HCT116 (cell line): ENCODE data around the gene KPNB1. TPM values are rescaled to one million over a fixed set of nuclear protein-coding genes. Genes with fewer than 3 reads are reported as not detected.

Experiments
- ATAC-seq: fragments of 200-7000 bp; cut with Tn5 transposase; 2 replicates; pipeline ENCODE4 v1.9.1; 2020; ENCODE audit warnings: mild to moderate bottlenecking, moderate library complexity
- BruUV-seq: library from RNA; stranded (reverse); fragments of 400-500 nt; replicated peaks from 2 replicates; lab custom pipeline; 2021; lab: Mats Ljungman, UMichigan
- CTCF ChIA-PET: fragments of 300-600 bp; sonication (Branson Sonifier 250); formaldehyde crosslinking; loops from one replicate; lab custom pipeline; 2021; ENCODE audit warnings: antibody characterized with exemption; lab: Charles Lee
- POLR2A ChIA-PET: fragments of 300-600, 350-600 bp; sonication (Branson Sonifier 250); formaldehyde crosslinking; loops from one replicate; lab custom pipeline; 2021; ENCODE audit warnings: antibody characterized with exemption; lab: Charles Lee
- RAD21 ChIA-PET, 2 experiments: fragments of 300-600 bp; sonication (Branson Sonifier 250); formaldehyde crosslinking; loops; one replicate each; lab custom pipeline; 2023; ENCODE audit warnings: low total read pairs in 2 of 2; ENCODE audit not compliant: uncharacterized antibody in 2 of 2, unreplicated experiment in 2 of 2, low non-redundant PET in 1 of 2; lab: Charles Lee
- DNase-seq: peaks from one replicate; pipeline ENCODE4 v3.0.0-alpha.2; 2010; ENCODE audit warnings: low read depth, low spot score
- H2AFZ ChIP-seq: fragments of 200-600 bp; shearing (Covaris generic), sonication (generic); 2 replicates; pipeline ENCODE4 v1.6.1; 2017; ENCODE audit warnings: low read depth, mixed run types, mixed read lengths, antibody characterized with exemption, low read length; ENCODE audit not compliant: poor library complexity, severe bottlenecking
- H3K27ac ChIP-seq: 2 replicates; pipeline ENCODE4 v1.5.1; 2012; ENCODE audit warnings: low read depth, low read length
- H3K27me3 ChIP-seq: fragments of 200-600 bp; sonication (generic); 2 replicates; pipeline ENCODE4 v1.6.1; 2016; ENCODE audit warnings: mixed run types, low read length, mixed read lengths; ENCODE audit not compliant: insufficient read depth
- H3K36me3 ChIP-seq, 2 experiments: fragments of 200-500 bp in 1 of 2; fragments of 200-600 bp in 1 of 2; sonication (Bioruptor generic) in 1 of 2; sonication (generic) in 1 of 2; 2 replicates each; pipeline versions ENCODE4 v1.5.1 to v1.6.1; 2014 to 2016; ENCODE audit warnings: low read length in 2 of 2, inconsistent platforms in 1 of 2, mixed read lengths in 1 of 2, mixed run types in 1 of 2; ENCODE audit not compliant: insufficient read depth in 2 of 2, control insufficient read depth in 1 of 2
- H3K4me1 ChIP-seq, 2 experiments: fragments of 200-600 bp in 1 of 2; sonication (generic) in 1 of 2; 2 replicates each; pipeline versions ENCODE4 v1.5.1 to v1.6.1; 2012 to 2017; ENCODE audit warnings: low read length in 2 of 2, inconsistent platforms in 1 of 2, mild to moderate bottlenecking in 1 of 2, mixed read lengths in 1 of 2, mixed run types in 1 of 2, moderate library complexity in 1 of 2; ENCODE audit not compliant: insufficient read depth in 2 of 2, control insufficient read depth in 1 of 2
- H3K4me2 ChIP-seq: fragments of 200-600 bp; sonication (generic); 2 replicates; pipeline ENCODE4 v1.6.1; 2017; ENCODE audit warnings: mixed run types, low read length, mixed read lengths
- H3K4me3 ChIP-seq, 2 experiments: fragments of 200-600 bp in 1 of 2; sonication (generic) in 1 of 2; replicated peaks in 1 of 2; 2 replicates each; pipeline ENCODE4 v1.5.1; 2011 to 2016; ENCODE audit warnings: low read length in 2 of 2, control low read depth in 1 of 2, low read depth in 1 of 2, mild to moderate bottlenecking in 1 of 2, mixed read lengths in 1 of 2, mixed run types in 1 of 2
- H3K79me2 ChIP-seq: fragments of 200-600 bp; sonication (generic); 2 replicates; pipeline ENCODE4 v1.6.1; 2017; ENCODE audit warnings: mild to moderate bottlenecking, mixed run types, low read length, moderate library complexity, mixed read lengths; ENCODE audit not compliant: insufficient read depth
- H3K9ac ChIP-seq: fragments of 200-600 bp; sonication (generic); 2 replicates; pipeline ENCODE4 v1.6.1; 2016; ENCODE audit warnings: low read length, mixed read lengths
- H3K9me2 ChIP-seq: fragments of 200-600 bp; sonication (generic), shearing (Covaris generic); 2 replicates; pipeline ENCODE4 v1.6.1; 2017; ENCODE audit warnings: mixed run types, mild to moderate bottlenecking, moderate library complexity; ENCODE audit not compliant: insufficient read depth
- H3K9me3 ChIP-seq, 2 experiments: fragments of 200-500 bp in 1 of 2; fragments of 200-600 bp in 1 of 2; sonication (Bioruptor generic) in 1 of 2; sonication (generic) in 1 of 2; 2 replicates each; pipeline ENCODE4 v1.6.1; 2014 to 2017; ENCODE audit warnings: low read length in 2 of 2, mixed read lengths in 2 of 2, inconsistent platforms in 1 of 2, low read depth in 1 of 2, mild to moderate bottlenecking in 1 of 2, mixed run types in 1 of 2, moderate library complexity in 1 of 2; ENCODE audit not compliant: control insufficient read depth in 1 of 2, insufficient read depth in 1 of 2
- H4K20me1 ChIP-seq: fragments of 200-600 bp; sonication (generic), shearing (Covaris generic); 2 replicates; pipeline ENCODE4 v1.6.1; 2017; ENCODE audit warnings: mixed run types, mild to moderate bottlenecking, moderate library complexity; ENCODE audit not compliant: insufficient read depth
- ATF3 ChIP-seq: IDR thresholded peaks from 2 replicates; pipeline ENCODE4 v1.6.1; 2012
- ELF1 ChIP-seq: IDR thresholded peaks from 2 replicates; pipeline ENCODE4 v1.6.1; 2012; ENCODE audit warnings: low read depth, borderline replicate concordance
- EZH2 ChIP-seq: fragments of 200-600 bp; sonication (generic); IDR thresholded peaks from 2 replicates; pipeline ENCODE4 v1.6.1; 2017; ENCODE audit warnings: antibody characterized with exemption, mixed run types
- JUND ChIP-seq: IDR thresholded peaks from 2 replicates; pipeline ENCODE4 v1.6.1; 2012
- MAX ChIP-seq: IDR thresholded peaks from 2 replicates; pipeline ENCODE4 v1.6.1; 2012
- RAD21 ChIP-seq: IDR thresholded peaks from 2 replicates; pipeline ENCODE4 v1.6.1; 2012; ENCODE audit warnings: low read depth, mild to moderate bottlenecking
- REST ChIP-seq: IDR thresholded peaks from 2 replicates; pipeline ENCODE4 v1.6.1; 2012; ENCODE audit warnings: low read depth
- SIN3A ChIP-seq: IDR thresholded peaks from 2 replicates; pipeline ENCODE4 v1.6.1; 2012; ENCODE audit warnings: low read depth
- TCF7L2 ChIP-seq: IDR thresholded peaks from 2 replicates; pipeline ENCODE4 v1.7.0; 2011; ENCODE audit warnings: borderline replicate concordance, inconsistent platforms; ENCODE audit not compliant: insufficient read depth, insufficient read length; ENCODE audit errors: extremely low read depth
- ZFX ChIP-seq: fragments of 450-650 bp; IDR thresholded peaks from 2 replicates; pipeline ENCODE4 v1.6.1; 2017
- intact Hi-C: fragments of 100-400 bp; cut with micrococcal nuclease; formaldehyde crosslinking; loops from 2 replicates; pipeline ENCODE4 v1.10.0; 2022
- total RNA-seq: library from RNA; stranded (reverse); gene quantifications from one replicate; pipeline ENCODE4 v1.2.1, GENCODE V29; 2021; ENCODE audit not compliant: unreplicated experiment

KPNB1 gene
- total RNA-seq, 1 experiment from 2014 or later, result 526 TPM

GRCh38 chr17:47692895-47693730 lies 43.4 kb downstream of the KPNB1 start (continued):
- TF ChIP-seq RAD21, result no peak

GRCh38 chr17:47693731-47694580 lies 44.2 kb downstream of the KPNB1 start, which contains the start of gene TBKBP1:
Gene TBKBP1 (plus strand): TSS chr17:47694161. CDS start chr17:47696113, 1,952 bp downstream.
- peak within 1 kb of the TSS; percentile 91 for H3K4me2 ChIP-seq
- H2AFZ ChIP-seq, result peak within 1 kb of the TSS; percentile 10
- no peaks in the 10 kb centered on the region for H3K36me3 ChIP-seq
- no peaks in the 10 kb centered on the region for H3K9me2 ChIP-seq
- peak within 1 kb of the TSS; percentile 62; the same call in 1 of the 2 replicates for H3K27ac ChIP-seq
- intact Hi-C loops, result no loop called here
- peaks cover 25 to 43% of the 10 kb centered on the region in 2 experiments for H3K4me1 ChIP-seq
- H3K4me3 ChIP-seq, result peak within 1 kb of the TSS; percentile 62 to 74
- ATAC-seq (peak; percentile 51), DNase-seq (no peak)
- H4K20me1 ChIP-seq, result no peaks in the 10 kb centered on the region
- no TSS peak for BruUV-seq
- peak; percentile 63; the same call in 1 of the 2 replicates for TF ChIP-seq ZFX
- TF ChIP-seq ATF3, result no peak
- TF ChIP-seq MAX, result no peak; the same call in 1 of the 2 replicates
- TF ChIP-seq TCF7L2, result peak; percentile 8
- no peak for TF ChIP-seq SIN3A
- no peak for TF ChIP-seq ELF1
- no peak for TF ChIP-seq JUND
- no peak for TF ChIP-seq EZH2
- TF ChIP-seq RAD21, result no peak
- TF ChIP-seq REST, result no peak
- no peaks in the 10 kb centered on the region for H3K27me3 ChIP-seq
- no peaks in the 10 kb centered on the region for H3K79me2 ChIP-seq
- ChIA-PET CTCF (interaction anchor here (0.6 to 1.2 kb wide), 2 partner anchors 107 to 138 kb away, joined by 3 to 4 read pairs; partner anchors contain the start of genes LRRC46 and MRPL10), RAD21 (no interaction called here), POLR2A (interaction anchor here (1.5 kb wide), 1 partner anchor 10 kb away, joined by 3 read pairs; no protein-coding TSS in a partner anchor)
- H3K9ac ChIP-seq, result peak within 1 kb of the TSS; percentile 70
- H3K9me3 ChIP-seq, result no peaks in the 10 kb centered on the region
